SH-SY5Y (cell line): Measurements from ENCODE around the gene PELI1.
A peak's percentile ranks its signal among the peaks of the same experiment; 100 is the strongest.

ENCODE experiments used
- GATA2 ChIP-seq: IDR thresholded peaks from 2 replicates; pipeline ENCODE4 v1.6.1; 2011; ENCODE audit warnings: mild to moderate bottlenecking, low read depth, low read length
- GATA3 ChIP-seq: IDR thresholded peaks from 2 replicates; pipeline ENCODE4 v1.6.1; 2011; ENCODE audit warnings: low read depth, mild to moderate bottlenecking, low read length, moderate library complexity

Gene PELI1

DNA sequence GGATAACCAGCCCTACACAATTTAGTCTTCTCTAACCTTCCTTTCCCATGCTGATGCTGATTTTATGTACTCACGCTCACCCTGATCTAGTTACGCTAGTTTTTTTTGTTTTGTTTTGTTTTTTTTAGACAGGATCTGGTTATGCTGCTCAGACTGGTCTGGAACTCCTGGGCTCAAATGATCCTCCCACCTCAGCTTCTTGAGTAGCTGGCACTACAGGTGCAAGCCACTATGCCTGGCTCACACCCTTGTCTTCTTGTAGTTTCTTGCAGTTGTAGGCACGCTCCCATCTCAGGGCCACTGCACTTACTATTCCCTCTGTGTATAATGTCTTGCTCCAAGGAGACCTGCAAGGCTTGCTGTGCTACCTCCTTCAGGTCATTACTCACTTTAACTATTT, 6.2 kb downstream of the PELI1 start:
- TF ChIP-seq GATA2 = no peak
- no peak for TF ChIP-seq GATA3

DNA sequence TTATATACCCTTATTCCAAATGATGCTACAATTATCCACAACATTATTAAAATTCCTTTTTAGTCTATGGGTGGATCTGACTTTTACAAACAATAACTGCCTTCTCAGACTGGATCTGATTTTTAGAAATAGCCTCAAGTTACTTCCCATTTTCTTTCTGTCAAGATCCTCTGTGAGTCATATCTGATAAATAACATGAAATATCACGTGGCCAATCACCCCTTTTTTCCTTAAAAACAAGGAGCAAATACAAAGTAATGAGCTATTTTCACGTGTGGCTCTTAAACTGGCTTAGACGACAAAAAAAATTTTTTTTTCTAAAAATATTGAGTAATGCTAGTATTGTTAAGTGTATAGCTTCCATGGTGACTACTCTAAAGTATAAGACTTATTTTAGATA, 6.7 kb downstream of the PELI1 start:
- TF ChIP-seq GATA2 (no peak), GATA3 (no peak)

DNA sequence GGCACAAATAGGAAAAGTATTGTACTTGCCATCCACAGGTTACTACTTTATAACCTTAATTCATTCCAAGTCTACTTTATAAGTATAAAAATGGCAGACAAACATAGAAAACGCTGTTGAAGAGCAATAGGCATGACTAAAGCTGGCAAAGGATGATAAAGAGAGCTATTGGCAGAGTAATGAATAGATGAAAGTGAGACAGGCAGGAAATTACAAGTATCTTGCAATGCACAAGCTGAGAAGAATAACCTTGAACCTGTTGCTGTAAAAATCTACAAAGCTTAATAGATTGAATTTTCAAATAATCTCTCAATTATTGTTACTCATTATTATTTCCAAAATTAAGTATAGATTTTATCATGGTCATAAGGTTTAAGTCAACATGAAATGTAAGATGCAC, 8.8 kb downstream of the PELI1 start:
- TF ChIP-seq GATA3 = no peak
- TF ChIP-seq GATA2 = no peak

DNA sequence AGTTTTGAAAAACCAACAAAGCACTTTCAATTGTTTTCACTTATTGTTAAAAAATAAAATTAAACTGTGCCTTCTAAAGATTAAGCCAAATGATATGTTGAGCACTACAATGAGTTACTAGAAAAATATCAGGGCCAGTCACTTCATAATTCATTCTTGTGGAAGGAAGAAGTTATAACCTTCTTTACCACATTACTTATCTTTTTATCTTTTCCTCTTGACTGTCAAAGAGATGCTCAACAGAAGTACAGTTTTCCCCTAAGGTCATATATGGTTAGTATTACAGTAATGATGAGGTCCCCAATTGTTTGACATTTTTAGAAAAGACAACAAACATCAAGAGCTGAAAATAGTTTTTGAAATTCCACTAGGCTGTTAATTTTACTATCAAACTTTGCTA, 9.4 kb downstream of the PELI1 start:
- TF ChIP-seq GATA3 (peak; percentile 68), GATA2 (no peak)

DNA sequence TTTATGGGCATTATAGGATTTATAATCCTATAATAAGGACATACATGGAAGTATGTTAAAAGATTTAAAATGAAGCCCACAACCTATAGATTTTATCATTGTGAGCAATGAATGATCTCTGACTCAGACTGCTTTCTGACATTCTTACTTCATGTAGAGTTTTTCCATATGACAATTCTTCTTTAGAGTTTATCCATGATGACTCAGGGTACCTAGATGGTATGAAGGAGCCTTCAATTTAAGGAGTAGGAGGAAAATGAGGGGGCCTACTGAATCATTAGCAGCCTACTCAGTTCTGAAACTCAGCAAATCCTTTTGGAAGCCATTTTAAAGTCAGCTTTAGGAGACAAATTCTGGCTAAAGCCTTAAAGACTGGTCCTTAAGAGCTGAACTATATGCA, 10.4 kb downstream of the PELI1 start:
- TF ChIP-seq GATA3 = no peak
- no peak for TF ChIP-seq GATA2

DNA sequence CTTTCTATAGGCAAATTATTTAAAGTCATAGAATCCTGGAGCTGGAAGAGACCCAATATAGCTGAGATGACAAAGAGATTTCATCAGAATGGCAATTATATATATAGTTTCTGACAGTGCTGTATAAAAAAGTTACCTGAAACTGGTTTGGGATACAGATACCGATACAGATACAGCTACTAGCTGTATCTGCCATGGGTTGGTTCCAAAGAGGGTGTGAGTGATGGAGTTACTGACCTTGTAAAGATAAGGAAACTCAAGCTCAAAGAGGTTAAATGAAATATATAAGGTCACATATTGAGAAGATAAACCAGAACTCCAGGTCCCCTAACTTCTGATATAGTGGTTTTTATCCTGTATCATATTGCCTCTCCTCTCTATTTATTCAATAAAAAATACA, 10.9 kb downstream of the PELI1 start:
- no peak for TF ChIP-seq GATA3
- TF ChIP-seq GATA2 = no peak

DNA sequence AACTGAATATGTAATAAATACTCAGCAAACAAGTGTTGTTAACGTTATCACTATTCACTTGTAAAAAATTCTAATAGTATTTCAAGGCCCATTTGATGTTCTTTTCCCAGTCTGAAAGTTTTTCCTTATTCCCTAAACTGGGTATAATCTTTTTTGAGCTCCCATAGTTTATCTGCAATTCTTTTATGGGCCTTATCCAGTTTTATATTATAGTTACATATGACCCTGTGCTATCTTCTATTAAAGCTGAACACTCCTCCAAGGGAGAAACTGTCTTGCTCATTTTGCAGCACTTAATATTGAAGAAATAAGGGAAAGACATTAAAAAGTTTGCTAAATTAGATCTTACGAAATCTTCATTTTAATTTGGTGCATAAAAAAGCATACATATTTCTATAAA, 13.9 kb downstream of the PELI1 start:
- no peak for TF ChIP-seq GATA3
- TF ChIP-seq GATA2 = no peak

DNA sequence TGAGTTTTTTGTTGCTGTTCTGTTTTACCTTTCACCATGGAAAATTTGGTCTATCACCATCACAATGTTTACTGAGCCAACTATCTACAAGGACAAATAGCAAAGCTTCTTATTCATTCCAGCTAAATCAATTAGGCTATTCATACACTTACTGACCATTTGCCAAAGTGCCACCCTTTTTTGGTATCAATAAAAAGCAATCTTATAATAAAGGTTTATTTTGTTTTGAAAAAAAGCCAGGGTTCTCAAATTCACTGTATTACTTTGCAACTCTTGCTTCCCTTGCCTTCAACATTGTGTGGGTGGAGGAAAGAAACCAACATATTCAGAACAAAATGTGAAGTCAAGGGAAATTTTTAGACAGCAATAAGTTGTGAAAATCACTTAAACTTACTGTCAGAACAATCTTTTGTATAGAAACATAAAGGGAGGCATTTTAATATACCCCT, 15.3 kb downstream of the PELI1 start:
- TF ChIP-seq GATA2 (no peak), GATA3 (no peak)

DNA sequence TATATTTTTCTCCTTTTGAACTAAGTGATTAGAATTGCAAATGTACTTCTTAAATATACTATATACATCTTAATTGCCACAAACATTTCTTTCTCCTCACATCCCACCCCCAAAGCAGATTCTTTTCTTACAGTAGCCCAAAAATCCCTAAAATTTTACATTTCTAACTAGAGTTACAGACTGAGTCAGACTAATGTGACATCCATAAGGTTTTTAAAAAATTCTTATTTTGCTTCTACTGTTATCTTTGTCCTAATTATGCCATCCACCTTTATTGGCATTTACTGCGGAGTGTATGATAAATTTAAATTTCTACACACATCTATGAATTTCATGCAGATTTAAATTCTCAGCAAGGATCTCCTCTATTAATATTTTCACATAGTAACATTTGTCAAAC, 15.8 kb downstream of the PELI1 start:
- TF ChIP-seq GATA3 (no peak), GATA2 (no peak)

DNA sequence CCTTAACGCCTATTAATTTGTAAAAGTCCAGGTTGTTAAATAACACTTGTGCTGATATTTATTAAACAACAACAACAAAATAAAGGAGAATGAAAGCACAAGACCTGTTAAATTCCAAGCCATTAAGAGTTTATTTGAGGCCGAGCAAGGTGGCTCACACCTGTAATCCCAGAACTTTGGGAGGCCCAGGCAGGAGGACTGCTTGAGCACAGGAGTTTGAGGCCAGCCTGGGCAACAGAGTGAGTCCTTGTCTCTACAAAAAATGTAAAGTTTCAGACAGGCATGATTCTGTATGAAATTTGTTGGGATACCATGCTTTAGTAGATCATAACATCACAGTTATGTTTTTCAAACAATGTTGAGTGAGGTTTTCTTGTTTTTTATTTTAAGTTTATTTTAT, 17.1 kb downstream of the PELI1 start:
- TF ChIP-seq GATA2 (no peak), GATA3 (no peak)

DNA sequence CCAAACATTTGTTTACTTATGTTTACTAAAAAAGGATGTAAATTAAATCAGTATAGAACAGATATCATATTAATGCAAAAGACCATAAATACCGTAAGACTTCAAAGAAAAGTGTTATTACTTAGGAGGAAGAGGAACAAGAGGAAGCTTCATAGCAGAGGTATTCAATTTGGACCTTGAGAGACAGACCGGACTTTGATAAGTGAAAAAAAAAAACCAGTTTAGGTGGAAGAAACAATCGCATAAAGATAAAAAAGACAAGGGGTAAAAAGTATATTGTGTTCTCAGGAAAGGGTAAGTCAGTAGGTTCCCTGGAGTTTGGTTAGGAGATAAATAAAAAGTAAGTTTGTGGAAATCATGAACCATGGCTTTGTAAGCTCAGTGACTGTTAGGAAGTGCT, 17.6 kb downstream of the PELI1 start:
- TF ChIP-seq GATA3 = no peak
- TF ChIP-seq GATA2 = no peak

DNA sequence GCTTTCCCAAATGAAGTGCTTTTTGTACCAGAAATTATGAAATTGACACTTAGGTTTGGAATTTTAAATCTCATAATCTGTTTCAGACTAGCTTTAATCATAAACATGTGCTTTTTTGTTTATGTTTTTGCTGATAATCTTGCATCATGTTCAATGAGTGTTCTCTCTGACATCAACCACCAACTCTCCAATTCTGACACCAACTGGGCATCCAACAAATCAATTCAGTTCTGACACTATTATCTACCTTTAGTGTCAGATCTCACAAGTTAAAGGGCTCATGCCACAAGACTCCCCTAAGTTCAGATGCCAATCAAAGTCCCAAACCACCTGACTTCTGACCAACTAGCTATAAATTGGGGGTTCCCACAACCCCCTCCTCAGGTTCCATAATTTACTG, 19.6 kb downstream of the PELI1 start:
- TF ChIP-seq GATA3 = no peak
- TF ChIP-seq GATA2 = no peak

DNA sequence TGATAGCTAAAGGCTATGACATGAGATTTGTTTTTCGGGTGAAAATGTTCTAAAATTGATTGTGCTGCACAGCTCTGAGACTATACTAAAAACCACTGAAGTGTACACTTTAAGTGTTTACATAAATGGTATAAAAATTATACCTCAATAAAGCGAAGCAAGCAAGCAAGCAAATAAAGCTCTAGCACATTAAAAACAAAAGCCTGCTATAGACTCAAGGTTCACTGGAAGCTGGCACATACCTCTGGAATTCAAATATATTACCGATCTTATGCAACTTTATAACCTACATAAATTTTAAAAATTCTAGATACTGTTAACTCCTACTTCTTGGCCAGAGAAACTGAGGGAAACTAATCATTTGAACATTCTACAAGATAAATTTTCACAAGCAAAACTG, 20.1 kb downstream of the PELI1 start:
- no peak for TF ChIP-seq GATA2
- TF ChIP-seq GATA3 = no peak

DNA sequence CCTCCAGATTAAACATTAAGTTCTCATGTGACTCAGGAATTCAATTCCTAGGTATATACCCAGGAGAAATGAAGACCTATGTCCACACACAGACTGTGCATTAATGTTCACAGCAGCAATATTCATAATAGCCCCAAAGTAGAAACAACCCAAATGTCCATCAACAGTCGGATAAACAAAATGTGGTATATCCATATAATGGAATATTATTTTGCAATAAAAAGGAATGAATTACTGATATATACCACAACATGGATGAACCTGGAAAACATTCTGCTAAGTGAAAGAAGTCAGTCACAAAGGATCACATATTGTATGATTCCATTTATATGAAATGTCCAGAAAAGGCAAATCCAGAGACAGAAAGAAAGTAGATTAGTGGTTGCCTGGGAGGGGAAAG, 20.5 kb downstream of the PELI1 start:
- TF ChIP-seq GATA3 (no peak), GATA2 (no peak)

DNA sequence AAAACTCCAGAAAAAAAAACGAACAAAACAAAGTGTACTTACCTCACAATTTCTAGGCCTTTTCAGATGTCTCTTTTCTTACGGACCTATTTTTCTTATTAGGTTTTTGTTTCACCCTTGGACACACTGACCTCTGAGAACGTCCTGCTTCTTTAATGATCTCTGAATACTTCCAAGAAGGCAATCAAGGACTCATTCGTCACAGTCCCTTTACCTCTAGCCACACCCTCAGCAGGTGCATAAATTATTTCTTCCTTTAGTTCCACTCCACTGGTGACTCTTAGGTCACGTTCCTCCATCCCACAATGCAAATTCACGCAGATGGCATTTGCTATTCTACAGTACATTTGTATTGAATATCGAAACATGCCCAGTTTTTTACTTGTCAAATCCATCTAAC, 21.9 kb downstream of the PELI1 start:
- TF ChIP-seq GATA3 = no peak
- no peak for TF ChIP-seq GATA2

DNA sequence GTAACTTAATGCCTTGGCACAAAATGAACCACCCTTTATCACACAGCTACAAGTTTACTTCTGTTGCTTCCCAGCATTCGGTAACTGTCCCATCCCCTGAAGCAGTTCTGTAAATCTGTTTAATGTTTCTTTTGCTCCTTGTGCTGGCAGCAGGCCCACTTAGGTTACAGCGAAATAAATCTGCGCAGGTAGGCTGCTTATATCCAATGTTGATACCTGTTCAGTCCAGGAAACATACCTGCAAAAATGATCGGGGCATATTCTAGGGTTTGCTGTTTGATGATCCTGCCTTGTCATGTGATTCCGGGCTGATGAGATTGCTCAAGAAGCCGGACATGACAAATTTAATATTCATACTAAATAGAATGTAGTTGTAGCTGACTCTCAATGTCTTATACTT, 23.3 kb downstream of the PELI1 start:
- TF ChIP-seq GATA2 (no peak), GATA3 (no peak)
